SKM-1 treated with dmso at 0.1 percent for 144 hours (cell line): ENCODE data around the gene RCOR1.
"Not testable (repeated sequence)": the region's sequence is repeated elsewhere in the genome, so short reads cannot be mapped to it uniquely, and the experiment has no call there.

Experiments
- DNase-seq: peaks from one replicate; lab custom pipeline; 2025; ENCODE audit not compliant: unreplicated experiment; lab: John Stamatoyannopoulos, UW

Gene RCOR1

DNA sequence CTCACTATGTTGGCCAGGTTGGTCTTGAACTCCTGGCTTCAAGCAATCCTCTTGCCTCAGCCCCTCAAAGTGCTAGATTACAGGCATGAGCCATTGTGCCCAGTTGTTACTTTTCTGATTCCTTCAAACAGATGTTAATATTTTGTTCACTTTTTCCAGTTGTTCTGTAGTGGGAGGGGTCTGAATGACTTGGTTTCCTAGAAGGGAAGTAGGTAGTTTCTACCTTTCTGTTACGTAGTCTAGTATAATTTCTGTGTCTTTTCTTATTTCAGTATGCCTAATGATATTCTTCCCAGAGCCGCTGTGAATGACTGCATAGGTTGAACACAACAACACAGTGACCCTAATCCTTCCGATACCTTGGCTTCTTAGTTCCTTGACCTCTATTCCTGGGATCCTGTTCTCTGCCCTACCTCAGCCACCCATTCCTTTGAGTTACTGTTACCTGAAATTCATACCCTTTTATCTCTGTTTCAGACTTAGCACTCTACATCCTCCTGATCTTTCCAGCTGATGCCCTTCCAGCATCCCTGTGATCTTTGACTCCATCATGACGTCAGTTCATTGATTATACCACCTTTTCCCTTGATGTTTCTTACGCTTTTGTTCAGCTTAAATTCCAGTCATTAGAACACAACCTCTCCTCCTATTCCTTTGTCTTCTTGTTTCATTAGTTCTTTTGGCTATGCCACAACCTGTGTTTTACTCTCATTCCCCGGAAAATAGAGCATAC lies 33.3 kb downstream of the RCOR1 start:
- no peak for DNase-seq

GRCh38 chr14:102626530-102626929 lies 34.1 kb downstream of the RCOR1 start:
- DNase-seq: no peak

GRCh38 chr14:102629011-102629444 lies 36.6 kb downstream of the RCOR1 start:
- DNase-seq: no peak

DNA sequence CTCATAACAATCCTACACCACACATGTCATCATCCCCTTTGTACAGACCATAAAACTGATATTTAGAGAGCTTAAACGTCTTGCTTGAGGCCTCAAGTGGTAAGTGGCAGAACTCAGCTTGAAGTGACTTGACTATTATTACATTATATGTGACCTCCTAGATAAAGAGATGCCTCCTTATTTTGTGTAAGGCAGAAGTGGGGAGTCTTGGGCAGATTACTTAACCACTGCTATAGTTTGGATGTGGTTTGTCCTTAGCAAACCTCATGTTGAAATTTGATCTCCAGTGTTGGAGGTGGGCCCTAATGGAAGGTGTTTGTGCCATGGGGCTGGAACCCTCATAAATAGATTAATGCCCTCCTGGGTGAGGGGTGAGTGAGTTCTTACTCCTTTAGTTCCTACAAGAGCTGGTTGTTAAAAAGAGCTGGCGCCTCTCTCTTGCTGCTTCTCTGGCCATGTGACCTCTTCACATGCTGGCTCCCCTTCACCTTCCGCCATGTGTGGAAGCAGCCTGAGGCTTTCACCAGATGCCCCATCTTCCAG lies 37.4 kb downstream of the RCOR1 start:
- DNase-seq: no peak

GRCh38 chr14:102630405-102630804 lies 38.0 kb downstream of the RCOR1 start:
- DNase-seq: no peak

DNA sequence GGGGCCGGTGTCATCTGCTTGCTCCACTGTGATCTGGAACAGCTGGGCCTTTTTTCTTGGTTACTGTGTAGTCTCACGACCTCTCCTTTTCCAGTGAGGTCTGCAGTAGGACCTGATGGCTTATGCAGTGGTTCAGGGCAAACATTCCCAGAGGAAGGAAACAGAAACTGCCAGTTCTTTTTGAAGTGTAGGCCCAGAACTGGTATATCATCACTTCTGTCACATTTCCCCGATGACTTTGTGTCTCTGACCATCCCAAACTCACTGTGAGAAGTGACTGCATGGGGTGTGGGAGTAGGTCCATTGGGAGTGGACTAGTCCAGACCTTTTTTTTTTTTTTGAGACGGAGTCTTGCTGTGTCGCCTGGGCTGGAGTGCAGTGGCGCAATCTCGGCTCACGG lies 38.4 kb downstream of the RCOR1 start:
- DNase-seq: no peak

GRCh38 chr14:102633906-102634595 lies 41.6 kb downstream of the RCOR1 start:
- no peak for DNase-seq

GRCh38 chr14:102639611-102640010 lies 47.2 kb downstream of the RCOR1 start:
- not testable (repeated sequence) for DNase-seq

DNA sequence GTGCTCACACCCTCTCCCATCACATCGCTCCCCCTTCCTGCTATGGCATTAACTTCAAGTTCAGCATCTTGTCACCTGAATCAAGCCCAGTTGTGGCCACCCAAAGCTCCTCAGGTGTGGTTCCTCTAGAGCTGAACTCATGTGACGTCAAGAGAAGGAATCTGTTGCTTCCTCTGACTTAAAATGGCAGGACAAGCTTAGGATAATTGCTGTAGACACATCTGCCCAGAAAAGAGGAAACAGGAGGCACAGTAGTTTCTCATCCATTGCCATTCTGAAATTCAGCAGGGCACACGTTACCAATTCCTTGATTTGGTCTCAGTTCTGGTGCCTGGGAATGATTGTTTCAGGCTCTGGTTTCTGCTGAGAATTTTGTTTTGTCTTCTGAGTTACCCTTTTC lies 52.1 kb downstream of the RCOR1 start:
- DNase-seq: no peak

- DNase-seq: no peak
Measured at GRCh38 chr14:102645746-102646440, 53.4 kb downstream of the RCOR1 start.

DNA sequence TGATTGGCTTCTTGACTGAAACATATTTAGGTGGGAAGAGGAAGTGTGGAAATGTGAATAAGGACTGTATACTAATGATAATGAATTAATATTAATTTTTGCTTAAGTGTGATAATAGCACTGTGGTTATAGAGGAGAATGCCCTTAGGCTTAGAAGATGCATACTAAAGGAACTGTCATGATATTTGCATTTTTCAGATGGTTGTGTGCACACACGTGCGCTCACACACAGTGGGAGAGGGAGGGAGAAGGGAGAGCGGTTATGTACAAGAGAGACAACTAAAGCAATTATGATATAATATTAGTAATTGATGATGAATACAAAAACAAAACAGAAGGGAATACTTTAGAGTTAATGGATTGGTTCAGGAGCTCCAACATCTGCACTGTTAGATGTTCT lies 54.2 kb downstream of the RCOR1 start:
- DNase-seq: no peak

DNA sequence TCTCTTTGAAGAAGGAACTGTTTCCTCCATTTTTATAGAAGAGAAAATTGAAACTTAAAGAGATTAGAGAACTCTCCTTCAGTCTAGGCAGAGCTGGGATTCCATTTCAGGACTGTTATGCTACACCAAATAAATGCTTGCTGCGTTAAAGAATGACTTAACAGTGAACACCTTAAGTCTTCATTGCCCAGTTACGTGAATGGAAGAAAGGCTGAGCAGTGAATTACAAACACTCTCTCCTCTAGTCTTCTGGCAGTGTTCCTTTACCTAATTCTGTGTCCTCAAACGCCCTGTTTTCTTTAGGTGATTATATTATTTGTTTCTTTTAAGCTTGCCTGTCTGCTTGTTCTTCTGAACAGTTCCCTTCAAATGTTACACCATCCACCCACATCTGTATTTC lies 59.7 kb downstream of the RCOR1 start:
- no peak for DNase-seq

- no peak for DNase-seq
Measured at GRCh38 chr14:102654298-102654697, 61.8 kb downstream of the RCOR1 start.

- no peak for DNase-seq
Measured at GRCh38 chr14:102655137-102655536, 62.7 kb downstream of the RCOR1 start.

- no peak for DNase-seq
Measured at GRCh38 chr14:102659797-102660196, 67.3 kb downstream of the RCOR1 start.

DNA sequence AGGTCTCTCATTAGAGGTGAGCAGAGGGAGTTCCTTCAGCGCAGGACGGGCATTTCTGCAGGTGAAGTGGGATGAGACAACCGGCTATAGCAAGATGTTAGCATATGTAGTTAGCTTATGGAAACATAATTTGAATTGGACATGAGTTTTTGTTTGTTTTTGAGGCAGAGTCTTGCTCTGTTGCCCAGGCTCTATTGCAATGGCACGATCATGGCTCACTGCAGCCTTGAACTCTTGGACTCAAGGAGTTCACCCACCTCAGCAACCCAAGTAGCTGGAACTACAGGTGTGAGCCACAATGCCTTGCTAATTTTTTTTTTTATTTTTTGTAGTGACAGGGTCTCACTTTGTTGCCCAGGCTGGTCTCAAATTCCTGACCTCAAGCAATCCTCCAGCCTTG lies 69.2 kb downstream of the RCOR1 start:
- no peak for DNase-seq

GRCh38 chr14:102662636-102663430 lies 70.4 kb downstream of the RCOR1 start:
- DNase-seq: no peak

DNA sequence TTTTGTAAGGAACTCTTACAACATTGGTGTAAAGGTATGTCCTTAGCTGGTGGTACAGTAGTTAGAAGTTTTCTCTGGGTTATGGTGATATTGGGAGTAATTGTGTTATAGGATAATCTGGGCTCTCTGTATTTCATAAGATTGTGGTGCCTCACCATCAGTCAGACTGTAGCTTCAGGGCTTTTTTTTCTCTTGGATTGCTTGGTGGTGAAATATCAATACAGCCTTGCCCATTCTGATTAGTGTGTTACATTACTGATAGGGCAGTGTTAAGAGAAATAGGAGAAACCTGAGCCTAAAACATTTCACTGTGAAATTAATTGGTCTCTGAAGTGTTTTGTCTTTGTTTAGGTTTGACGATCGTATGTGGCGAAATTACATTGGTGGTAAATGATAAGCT lies 71.0 kb downstream of the RCOR1 start:
- no peak for DNase-seq

DNA sequence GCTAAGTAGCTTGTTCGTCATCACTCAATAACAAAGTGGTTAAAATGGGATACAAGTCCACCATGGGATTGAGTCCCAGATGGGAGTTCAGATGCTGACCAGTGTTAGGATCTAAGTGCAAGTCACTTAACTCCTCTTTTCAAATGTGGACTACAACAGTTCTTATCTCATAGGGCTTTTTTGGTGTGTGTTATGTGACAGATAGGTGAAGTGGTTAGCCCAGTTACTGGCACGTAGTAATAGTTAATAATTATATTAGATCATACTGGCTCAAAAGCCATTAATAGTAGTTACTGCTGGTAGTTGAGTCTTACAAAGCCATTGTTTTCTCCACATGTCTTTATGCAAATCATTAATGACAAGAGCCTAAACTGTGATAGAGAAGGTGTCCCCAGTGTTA lies 73.2 kb downstream of the RCOR1 start:
- no peak for DNase-seq

DNA sequence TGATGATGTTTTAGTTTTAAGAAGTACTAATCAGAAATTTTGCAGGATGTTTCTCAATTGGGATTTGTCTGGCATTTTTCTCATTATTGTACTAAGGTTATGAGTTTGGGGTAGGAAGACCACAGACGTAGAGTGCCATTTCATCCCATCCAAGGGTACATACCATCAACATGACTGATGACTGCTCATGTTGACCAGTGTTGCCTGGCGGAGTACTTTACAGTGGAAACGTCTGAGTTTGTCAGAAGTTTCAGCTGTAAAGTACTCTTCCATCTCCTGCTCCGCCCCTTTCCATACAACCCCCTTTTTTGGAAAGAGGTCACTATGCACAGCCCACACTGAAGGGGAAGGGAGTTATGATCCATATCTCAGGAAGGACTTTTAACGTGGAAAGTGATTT lies 74.2 kb downstream of the RCOR1 start:
- DNase-seq: no peak

GRCh38 chr14:102667703-102668102 lies 75.3 kb downstream of the RCOR1 start:
- no peak for DNase-seq
